ENCODE data around the gene C10orf62.
"Not testable (repeated sequence)": the region's sequence is repeated elsewhere in the genome, so short reads cannot be mapped to it uniquely, and the experiment has no call there.

C10orf62 gene

DNA sequence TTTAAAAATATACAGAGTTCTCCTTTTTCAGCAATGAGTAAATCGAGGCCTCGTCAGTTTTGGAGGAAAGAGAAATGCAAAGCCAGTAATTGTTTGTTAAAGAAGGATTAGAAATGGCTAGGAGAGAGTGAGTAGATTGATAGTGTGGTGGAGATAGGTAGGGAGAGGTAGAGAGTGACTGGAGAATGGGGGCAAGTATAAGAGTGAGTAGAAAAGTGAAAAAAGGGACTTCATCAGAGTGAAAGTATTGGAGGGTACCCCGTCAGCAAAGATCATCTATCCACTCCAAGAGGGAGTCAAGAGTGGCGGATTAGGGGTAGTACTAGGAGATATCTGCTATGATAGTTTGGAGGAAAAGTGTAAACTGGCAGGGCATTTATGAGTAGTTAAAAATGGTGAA is 26.2 kb upstream of the C10orf62 start:
- in situ Hi-C loops (cut with HindIII; ENCODE audit: low sequenced_read_pairs) = loop anchor here (5.0 kb wide), 1 partner anchor 34 kb away; no protein-coding TSS in a partner anchor

DNA sequence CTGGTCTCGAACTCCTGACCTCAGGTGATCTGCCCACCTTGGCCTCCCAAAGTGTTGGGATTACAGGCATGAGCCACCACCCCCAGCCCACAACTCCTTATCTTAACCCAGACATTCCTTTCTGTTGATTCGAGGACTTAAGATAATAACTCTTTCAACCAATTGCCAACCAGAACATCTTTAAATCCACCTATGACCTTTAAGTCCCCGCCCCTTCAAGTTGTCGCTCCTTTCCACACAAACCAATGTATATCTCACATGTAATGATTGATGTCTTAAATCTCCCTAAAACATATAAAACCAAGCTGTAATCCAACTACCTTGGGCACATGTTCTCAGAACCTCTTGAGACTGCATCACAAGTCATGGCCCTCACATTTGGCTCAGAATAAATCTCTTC is 24.7 kb upstream of the C10orf62 start:
- in situ Hi-C loops (cut with HindIII; ENCODE audit: low sequenced_read_pairs) = loop anchor here (5.0 kb wide), 1 partner anchor 33 kb away; no protein-coding TSS in a partner anchor

DNA sequence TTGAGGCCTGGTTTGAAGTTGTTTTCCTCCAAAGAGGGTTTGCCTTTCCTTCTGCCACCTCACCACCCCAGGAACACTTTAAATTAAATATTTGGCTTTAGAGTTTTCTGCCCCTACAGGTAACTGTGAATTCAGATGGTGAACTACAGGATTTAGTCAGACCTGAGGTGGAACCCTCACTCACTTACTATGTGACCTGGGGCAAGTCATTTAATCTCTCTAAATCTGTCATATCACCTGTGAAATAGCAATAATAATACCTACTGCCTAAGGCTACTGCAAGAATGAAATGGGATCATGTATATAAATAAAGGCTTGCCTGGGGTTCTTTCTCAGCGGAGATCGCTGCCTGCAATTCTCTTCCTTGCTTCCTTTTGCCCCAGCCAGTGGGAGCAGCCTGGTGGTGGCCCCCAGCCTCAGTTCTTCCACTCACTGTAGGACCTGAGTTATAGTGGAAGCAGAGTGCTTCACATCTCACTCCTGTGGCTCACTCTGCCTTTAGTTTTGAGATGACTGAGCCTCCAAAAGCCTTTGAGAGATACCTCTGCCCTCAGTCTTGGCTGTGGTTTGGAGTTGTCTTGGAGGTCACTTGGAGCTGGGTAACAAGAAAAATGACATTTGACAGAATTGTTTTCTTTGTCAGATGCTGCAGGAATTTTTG is 23.1 kb upstream of the C10orf62 start:
- in situ Hi-C loops (cut with HindIII; ENCODE audit: low sequenced_read_pairs) = no loop called here

DNA sequence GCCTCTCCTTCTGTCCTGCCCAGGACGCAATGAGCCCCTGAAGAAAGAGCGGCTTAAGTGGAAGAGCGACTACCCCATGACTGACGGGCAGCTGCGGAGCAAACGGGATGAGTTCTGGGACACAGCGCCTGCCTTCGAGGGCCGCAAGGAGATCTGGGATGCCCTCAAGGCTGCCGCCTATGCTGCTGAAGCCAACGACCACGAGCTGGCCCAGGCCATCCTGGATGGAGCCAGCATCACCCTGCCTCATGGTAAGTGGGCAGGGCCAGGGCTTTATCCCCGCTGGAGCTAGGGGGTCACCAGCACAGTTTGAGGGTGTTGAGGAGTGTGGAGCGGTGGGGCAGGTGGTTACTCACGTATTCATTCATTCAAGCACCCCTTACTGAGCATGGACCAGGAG is 21.6 kb upstream of the C10orf62 start:
- in situ Hi-C loops (cut with HindIII; ENCODE audit: low sequenced_read_pairs) = no loop called here

DNA sequence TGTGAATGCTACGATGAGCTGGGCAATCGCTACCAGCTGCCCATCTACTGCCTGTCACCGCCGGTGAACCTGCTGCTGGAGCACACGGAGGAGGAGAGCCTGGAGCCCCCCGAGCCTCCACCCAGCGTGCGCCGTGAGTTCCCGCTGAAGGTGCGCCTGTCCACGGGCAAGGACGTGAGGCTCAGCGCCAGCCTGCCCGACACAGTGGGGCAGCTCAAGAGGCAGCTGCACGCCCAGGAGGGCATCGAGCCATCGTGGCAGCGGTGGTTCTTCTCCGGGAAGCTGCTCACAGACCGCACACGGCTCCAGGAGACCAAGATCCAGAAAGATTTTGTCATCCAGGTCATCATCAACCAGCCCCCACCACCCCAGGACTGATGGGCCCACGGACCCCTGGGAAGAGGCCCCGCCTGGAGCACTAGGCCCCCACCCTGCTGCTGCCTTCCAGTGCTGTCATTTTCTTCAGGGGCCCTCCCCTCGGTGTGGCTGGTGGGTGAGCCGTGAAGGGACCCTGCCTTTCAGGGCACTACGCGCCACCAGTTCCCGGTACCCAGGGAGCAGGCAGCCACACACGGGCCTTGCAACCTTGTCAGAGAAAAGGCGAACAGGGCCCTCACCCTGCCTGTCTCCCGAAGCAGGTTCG is 19.3 kb upstream of the C10orf62 start:
- in situ Hi-C loops (cut with HindIII; ENCODE audit: low sequenced_read_pairs) = no loop called here

DNA sequence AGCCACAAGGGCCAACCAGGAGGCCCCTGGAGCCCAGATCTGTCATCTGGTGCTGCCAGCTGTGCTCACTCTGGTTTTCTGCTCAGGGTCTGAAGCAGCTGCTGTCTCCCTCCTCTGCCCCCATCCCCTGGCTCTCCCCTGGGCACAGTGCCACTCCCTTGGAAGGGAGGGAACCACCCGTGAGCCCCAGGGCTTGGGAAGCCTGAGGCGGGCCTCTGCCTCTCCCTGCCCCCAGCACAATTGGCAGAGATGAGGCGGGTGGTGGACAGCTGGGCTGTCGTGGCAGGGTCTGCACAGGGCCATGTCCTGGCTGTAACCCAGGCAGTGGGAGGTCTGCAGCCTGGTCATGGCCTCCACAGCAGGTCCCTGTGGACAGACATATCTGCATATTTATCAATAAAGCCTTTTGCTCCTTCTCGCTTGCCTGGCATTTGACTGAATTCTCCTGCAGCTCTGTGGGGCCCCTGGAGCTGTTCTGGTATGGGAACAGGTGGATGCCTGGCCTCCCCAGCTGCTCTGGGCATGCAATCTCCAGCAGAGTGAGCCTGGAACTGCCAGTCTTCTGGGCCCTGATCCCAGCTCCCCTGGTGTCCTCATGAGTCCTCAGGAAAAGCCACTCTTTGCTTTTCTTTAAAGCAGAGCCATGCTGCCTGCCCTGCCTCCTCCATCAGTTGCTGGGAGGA is 18.6 kb upstream of the C10orf62 start:
- in situ Hi-C loops (cut with HindIII; ENCODE audit: low sequenced_read_pairs) = no loop called here

DNA sequence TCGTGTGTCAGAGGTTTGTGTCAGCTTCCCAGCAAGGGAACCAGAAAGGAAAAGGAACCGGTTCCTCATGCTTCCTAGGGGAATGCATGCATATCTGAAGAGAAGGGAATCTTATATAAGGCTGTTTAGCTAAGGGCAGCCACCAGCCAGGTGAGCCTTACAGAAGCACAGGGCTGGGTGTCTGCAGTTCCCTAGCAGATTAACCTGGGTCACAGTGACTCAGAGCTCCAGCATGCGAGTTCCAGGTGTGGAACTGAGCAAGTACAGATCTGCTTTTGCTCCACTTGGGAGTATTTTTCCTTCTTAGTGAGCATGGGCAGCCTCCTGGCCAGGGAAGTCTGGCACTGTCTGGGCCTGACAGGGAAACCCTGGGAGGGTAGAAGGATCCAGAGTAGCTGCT is 17.9 kb upstream of the C10orf62 start:
- in situ Hi-C loops (cut with HindIII; ENCODE audit: low sequenced_read_pairs) = no loop called here

DNA sequence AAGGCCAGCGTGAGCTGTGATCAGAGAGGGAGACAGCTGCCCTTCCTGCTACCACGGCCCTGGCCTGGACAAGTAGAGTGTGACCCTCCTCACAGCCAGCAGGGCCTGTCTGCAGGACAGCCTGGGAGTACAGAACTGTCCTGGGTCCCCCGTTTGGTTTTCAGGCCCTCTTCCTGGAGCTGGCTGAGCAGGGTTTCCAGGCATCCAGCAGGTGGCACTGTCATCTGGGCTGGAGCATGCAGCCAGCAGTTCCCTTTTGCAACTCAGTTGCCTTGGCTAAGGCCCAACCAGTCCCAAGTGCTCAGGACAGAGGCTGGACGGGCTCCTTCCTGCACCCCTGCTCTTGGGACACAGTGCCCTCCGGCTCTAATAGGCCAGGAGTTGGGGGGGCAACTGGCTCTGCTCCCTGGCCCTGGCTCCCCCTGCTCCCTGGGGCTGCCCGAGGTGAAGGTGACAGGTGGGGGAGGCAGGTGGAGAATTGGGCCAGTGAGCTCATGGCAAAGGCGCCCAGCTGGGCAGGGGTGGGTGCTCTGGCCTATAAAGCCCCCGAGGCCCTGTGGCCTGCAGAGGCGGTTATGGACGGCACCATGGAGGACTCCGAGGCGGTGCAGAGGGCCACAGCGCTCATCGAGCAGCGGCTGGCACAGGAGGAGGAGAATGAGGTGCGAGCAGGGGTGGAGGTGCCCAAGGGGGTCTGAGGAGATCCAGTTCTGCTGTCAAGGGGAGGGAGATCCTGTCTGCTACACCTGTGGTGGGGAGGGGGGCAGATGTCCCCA is 17.1 kb upstream of the C10orf62 start, which contains the start of gene ANKRD2:
Gene ANKRD2 (plus strand): TSS at position 566 of the 776 bp plus-strand sequence. CDS start 10 bp downstream, at position 576.
- in situ Hi-C loops (cut with HindIII; ENCODE audit: low sequenced_read_pairs) = no loop called here

DNA sequence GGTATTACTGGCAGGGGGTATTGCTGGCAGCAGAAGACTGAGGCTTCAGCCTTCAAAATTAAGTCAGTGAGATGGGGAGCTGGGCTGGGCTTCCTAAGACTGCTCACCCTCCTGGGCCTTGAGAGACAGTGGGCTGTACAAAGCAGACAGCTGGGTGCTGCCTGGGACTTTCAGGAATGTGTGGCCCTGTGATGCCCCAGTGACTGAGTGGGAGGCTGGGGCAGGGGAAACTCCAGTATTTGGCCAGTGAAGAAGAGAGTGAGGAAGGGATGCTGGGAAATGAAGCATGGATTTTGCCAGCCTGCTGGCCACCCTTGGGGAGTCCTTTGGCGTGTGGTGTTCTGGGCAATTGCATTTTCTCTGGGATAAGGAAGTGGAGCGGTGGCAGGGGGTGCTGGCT is 16.5 kb upstream of the C10orf62 start:
- in situ Hi-C loops (cut with HindIII; ENCODE audit: low sequenced_read_pairs) = no loop called here

DNA sequence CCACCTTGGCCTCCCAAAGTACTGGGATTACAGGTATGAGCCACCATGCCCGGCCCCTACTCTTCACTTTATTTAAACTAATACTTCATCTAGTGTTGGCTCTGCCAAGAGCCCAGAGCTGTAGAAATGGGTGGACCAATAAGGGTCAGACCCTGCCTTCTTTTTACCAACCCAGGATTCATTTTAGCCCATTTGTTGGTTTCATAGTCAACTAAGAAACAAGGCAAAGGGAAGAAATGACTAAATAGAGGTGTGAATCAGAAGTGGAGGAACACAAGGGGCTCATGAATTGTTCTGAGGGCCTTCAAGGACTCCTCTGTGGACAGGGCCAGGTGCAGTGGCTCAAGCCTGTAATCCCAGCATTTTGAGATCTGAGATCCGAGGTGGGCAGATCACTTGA is 15.8 kb upstream of the C10orf62 start:
- in situ Hi-C loops (cut with HindIII; ENCODE audit: low sequenced_read_pairs) = no loop called here

DNA sequence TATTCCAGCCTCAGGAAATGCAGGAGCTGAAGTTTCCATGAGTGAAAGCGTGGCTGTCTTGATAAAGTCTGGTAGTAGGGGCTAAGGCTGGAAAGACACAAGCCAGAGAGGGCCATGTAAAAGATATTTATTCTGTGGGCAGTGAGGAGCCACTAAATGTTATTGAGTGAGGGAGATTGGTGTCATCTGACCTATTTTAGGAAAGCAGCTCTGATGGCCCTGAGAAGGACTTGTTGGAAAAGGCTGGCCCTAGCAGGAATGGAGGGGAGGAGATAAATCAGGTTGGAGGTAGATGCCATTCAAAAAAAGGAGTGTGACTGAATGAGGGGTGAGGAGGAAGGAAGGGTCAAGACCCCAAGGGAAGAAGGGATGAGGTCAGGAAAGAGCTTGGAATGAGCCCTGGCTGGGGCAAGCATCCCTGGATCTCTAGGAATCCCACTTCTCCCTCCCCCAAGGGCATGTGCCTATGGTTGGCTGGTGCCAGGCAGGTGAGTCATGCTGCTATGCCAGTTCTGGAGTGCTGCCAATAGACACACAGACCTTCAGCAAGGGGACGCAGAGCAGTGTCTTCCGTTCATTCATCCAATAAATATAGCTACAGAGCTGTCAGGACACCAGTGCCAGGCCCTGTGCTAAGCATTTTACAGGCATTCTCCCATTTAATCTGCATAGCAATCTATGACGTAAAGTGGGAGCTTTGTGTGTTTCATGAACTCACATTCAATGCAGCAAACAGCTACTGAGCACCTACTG is 15.0 kb upstream of the C10orf62 start:
- in situ Hi-C loops (cut with HindIII; ENCODE audit: low sequenced_read_pairs) = no loop called here

DNA sequence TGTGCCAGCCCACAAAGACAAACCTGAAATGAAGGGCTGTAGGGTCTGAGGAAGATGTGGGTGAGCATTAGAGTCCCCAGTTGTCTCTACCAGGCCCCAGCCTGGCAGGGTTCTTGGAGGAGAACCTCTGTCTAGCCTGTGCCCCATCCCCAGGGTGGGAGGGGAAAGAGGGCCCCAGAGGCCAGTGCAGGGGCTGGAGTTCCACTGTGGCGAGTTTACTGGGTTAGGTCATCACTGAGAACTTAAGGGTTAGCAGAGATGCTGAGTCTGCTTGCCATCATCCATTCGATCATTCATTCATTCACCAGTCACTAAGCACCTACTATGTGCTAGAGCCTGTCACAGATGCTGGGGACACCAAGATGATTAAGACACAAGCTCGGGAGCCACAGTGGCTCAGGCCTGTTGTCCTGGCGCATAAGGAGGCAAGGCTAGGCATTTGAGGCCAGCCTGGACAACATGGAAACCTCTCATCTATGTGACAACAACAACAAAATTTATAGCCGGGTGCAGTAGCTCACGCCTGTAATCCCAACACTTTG is 14.3 kb upstream of the C10orf62 start:
- in situ Hi-C loops (cut with HindIII; ENCODE audit: low sequenced_read_pairs) = no loop called here

DNA sequence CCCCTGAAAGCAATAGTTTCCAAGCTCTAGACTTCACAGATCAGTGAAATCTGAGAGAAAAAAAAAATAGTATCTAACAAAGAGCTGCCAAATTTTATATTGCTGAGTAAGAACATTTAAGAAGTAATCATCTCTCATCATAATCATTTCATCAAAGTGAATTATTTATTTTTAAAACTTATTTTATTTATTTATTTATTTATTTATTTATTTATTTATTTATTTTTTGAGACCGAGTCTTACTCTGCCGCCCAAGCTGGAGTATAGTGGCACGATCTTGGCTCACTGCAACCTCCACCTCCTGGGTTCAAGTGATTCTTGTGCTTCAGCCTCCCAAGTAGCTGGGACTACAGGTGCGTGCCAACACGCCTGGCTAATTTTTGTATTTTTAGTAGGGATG is 13.0 kb upstream of the C10orf62 start:
- in situ Hi-C loops (cut with HindIII; ENCODE audit: low sequenced_read_pairs) = not testable (repeated sequence)

DNA sequence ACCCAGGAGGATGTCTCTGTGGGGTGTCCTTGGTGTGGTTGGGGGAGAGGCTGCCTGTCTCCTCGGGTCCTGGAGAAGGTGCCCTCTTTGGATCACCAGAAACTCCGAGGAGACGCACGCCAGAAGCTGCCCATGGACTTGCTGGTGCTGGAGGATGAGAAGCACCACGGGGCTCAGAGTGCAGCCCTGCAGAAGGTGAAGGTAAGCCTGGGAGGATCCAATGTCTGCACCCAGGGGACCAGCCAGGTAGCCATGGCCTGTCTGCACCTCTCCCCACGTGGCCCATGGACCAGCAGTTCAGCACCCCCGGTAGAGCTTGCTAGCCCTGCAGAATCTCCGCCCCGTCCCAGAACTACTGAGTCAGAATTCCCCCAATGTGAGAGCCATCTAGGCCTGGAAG is 11.8 kb upstream of the C10orf62 start:
- in situ Hi-C loops (cut with HindIII; ENCODE audit: low sequenced_read_pairs) = no loop called here

DNA sequence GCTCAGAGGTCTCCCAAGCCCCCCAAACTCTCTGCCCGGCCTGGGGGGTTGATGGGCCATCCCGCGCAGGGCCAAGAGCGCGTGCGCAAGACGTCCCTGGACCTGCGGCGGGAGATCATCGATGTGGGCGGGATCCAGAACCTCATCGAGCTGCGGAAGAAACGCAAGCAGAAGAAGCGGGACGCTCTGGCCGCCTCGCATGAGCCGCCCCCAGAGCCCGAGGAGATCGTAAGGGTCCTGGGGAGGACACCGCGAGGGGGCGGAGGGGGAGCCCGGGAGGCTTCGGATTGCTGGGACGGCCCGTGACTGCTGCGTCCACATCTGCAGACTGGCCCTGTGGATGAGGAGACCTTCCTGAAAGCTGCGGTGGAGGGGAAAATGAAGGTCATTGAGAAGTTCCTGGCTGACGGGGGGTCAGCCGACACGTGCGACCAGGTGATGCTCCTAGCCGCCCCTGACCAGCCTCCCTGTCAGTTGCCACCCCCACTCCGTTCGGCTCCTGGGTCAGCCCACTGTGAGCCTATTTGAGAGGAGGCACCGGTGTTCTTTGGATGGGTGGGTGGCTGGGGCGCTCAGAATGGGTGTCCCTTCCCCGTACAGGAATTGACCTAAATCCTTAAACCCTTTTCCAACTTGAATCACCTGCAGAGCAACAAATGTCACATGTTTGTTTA is 11.2 kb upstream of the C10orf62 start:
- in situ Hi-C loops (cut with HindIII; ENCODE audit: low sequenced_read_pairs) = no loop called here

DNA sequence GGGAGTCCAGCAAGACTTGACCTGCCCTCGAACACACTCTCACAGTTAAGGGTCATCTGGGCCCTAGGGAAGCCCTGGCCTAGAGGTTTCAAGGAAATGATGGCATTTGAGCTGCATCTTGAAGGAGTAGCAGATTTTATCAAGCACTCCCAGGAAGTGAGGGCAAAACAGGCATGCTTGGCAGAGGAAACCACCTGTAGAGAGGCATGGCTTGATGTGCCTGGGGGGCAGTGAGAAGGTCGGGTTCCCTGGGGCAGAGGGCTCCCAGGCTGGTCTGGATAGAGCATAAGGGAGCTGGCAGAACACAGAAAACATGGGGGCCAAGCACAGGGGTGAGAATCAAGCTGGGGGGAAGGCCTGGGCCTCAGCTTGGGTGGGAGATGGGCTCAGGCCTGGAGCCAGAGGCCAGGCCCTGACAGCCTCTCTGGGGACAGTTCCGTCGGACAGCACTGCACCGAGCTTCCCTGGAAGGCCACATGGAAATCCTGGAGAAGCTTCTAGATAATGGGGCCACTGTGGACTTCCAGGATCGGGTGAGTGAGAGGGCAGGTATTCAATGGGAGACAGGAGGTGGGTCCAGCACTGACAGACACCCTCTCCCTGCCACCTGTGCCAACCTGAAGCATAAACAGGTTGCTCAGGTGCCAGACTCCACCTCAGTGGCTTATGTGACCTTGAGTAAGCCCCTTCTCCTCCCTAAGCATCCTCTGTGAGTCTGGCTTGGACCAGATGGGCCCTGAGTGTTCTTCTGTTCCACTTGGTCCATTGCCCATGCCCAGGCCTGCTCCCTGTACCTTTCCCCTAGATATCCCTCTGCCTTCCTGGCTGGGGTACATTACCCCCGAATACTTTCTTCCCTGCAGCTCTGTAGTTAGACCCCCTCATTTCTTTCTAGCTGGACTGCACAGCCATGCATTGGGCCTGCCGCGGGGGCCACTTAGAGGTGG is 8.8 kb upstream of the C10orf62 start:
- in situ Hi-C loops (cut with HindIII; ENCODE audit: low sequenced_read_pairs) = no loop called here

DNA sequence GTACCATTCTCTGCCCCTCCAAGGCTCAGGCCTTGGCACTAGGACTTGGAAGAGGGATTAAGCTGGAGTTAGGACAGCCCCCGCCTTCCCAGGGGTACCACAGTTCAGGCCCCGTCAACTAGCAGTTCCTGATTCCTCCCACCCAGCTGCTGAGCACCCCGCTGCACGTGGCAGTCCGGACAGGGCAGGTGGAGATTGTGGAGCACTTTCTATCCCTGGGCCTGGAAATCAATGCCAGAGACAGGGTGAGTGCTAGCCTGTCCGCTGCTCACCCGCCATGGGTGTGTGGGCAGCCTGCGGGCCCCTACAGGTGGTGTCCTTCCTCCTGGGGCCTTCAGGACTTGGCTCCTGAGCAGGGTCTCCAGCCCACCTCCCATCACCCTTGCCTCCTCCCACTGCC is 7.4 kb upstream of the C10orf62 start:
- in situ Hi-C loops (cut with HindIII; ENCODE audit: low sequenced_read_pairs) = no loop called here

DNA sequence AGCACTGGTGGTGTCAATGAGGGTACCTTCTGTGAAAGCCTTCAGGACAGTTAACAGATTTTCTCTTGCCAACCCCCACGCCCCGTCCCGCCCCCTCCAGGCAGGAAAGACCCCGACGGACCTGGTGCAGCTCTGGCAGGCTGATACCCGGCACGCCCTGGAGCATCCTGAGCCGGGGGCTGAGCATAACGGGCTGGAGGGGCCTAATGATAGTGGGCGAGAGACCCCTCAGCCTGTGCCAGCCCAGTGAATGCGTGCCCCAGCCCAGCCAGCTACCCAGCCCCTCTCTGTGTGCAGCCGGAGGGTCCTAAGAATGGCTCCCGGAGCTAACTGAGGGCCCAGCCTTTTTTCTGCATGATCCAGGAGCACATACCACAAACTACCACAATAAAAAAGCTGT is 6.0 kb upstream of the C10orf62 start:
- in situ Hi-C loops (cut with HindIII; ENCODE audit: low sequenced_read_pairs) = no loop called here
